Posterior vena cava (tissue), 2 donors: Measurements from ENCODE around the gene WDR70. TPM values are rescaled to one million over a fixed set of nuclear protein-coding genes. Genes with fewer than 3 reads are reported as not detected.
"Not testable (repeated sequence)": the region's sequence is repeated elsewhere in the genome, so short reads cannot be mapped to it uniquely, and the experiment has no call there.

Source experiments
- DNase-seq: peaks from one replicate; pipeline ENCODE4 v3.0.0-alpha.2; 2020; ENCODE audit warnings: low spot score
- intact Hi-C, 2 donors: fragments of 100-400 bp; cut with DNase I; formaldehyde crosslinking; loops; one replicate each; pipeline versions ENCODE4 v1.14.1 to v1.14.2; 2022 to 2023
- total RNA-seq, 2 donors: library from RNA; stranded (reverse); fragmentation: NEBNext Ultra II Directional; extraction: Animal tissue kit (Norgen Biotek cat#: 25700); gene quantifications; one replicate each; pipeline ENCODE4 v1.2.1, GENCODE V29; 2021
- donor health status: DM: yes; HTN: yes; CAD: no.
- donor health status: DM: yes; HTN: yes; CAD: no.

Gene WDR70
- total RNA-seq, 2 donors from 2014 or later = 23.2 to 24.8 TPM

- no peak for DNase-seq
- intact Hi-C loops = no loop called here
Measured at GRCh38 chr5:37606148-37606547, 227.0 kb downstream of the WDR70 start.

- no peak for DNase-seq
- intact Hi-C loops = no loop called here
Measured at GRCh38 chr5:37606632-37607248, 227.6 kb downstream of the WDR70 start.

GRCh38 chr5:37615184-37615583 is 236.1 kb downstream of the WDR70 start:
- DNase-seq = no peak
- intact Hi-C loops = no loop called here

- intact Hi-C loops = no loop called here
- no peak for DNase-seq
Measured at GRCh38 chr5:37619353-37619752, 240.2 kb downstream of the WDR70 start.

- not testable (repeated sequence) for DNase-seq
Measured at GRCh38 chr5:37622354-37622753, 243.2 kb downstream of the WDR70 start.

GRCh38 chr5:37626266-37626665 is 247.1 kb downstream of the WDR70 start:
- intact Hi-C loops = no loop called here
- DNase-seq = no peak

More at GRCh38 chr5:37622354-37622753, 243.2 kb downstream of the WDR70 start:
- intact Hi-C loops = not testable (repeated sequence)

GRCh38 chr5:37628876-37629275 is 249.8 kb downstream of the WDR70 start:
- intact Hi-C loops = no loop called here
- no peak for DNase-seq

- DNase-seq = no peak
- intact Hi-C loops = no loop called here
Measured at GRCh38 chr5:37631939-37632338, 252.8 kb downstream of the WDR70 start.

GRCh38 chr5:37637165-37637845 is 258.2 kb downstream of the WDR70 start:
- intact Hi-C loops = loop anchor here in 1 of 2 donors (5.0 kb wide), 1 partner anchor 400 kb away; no protein-coding TSS in a partner anchor
- no peak for DNase-seq

GRCh38 chr5:37638897-37639296 is 259.8 kb downstream of the WDR70 start:
- no peak for DNase-seq
- intact Hi-C loops = loop anchor here in 1 of 2 donors (5.0 kb wide), 1 partner anchor 398 kb away; no protein-coding TSS in a partner anchor

GRCh38 chr5:37640088-37640487 is 261.0 kb downstream of the WDR70 start:
- DNase-seq = no peak
- intact Hi-C loops = no loop called here

- intact Hi-C loops = no loop called here
- DNase-seq = no peak
Measured at GRCh38 chr5:37641933-37642332, 262.8 kb downstream of the WDR70 start.

GRCh38 chr5:37645707-37646106 is 266.6 kb downstream of the WDR70 start:
- intact Hi-C loops = no loop called here
- no peak for DNase-seq

GRCh38 chr5:37654566-37654965 is 275.4 kb downstream of the WDR70 start:
- intact Hi-C loops, DNase-seq: not testable (repeated sequence)

GRCh38 chr5:37657046-37657445 is 277.9 kb downstream of the WDR70 start:
- intact Hi-C loops = no loop called here
- DNase-seq = no peak

GRCh38 chr5:37658440-37658839 is 279.3 kb downstream of the WDR70 start:
- no peak for DNase-seq
- intact Hi-C loops = no loop called here

GRCh38 chr5:37660319-37660718 is 281.2 kb downstream of the WDR70 start:
- intact Hi-C loops = no loop called here
- no peak for DNase-seq

GRCh38 chr5:37661227-37661920 is 282.3 kb downstream of the WDR70 start:
- DNase-seq = no peak
- intact Hi-C loops = no loop called here

- intact Hi-C loops = no loop called here
- no peak for DNase-seq
Measured at GRCh38 chr5:37661951-37662350, 282.8 kb downstream of the WDR70 start.

GRCh38 chr5:37662362-37662761 is 283.2 kb downstream of the WDR70 start:
- intact Hi-C loops = no loop called here
- no peak for DNase-seq
